Upper lobe of left lung (tissue), 4 donors: Measurements from ENCODE around the gene SNED1.

ENCODE experiments used
- CTCF ChIP-seq, 6 experiments: fragments of 450-650 bp in 4 of 6; fragments of 200-600 bp in 2 of 6; sonication (generic) in 2 of 6; IDR thresholded peaks; one replicate each; pipeline ENCODE4 v1.5.1; 2016 to 2019; ENCODE audit warnings: antibody characterized with exemption in 6 of 6
- POLR2A ChIP-seq, 4 donors: fragments of 450-650 bp; IDR thresholded peaks; one replicate each; pipeline ENCODE4 v1.5.1; 2016 to 2017; ENCODE audit warnings: antibody characterized with exemption in 4 of 4, mild to moderate bottlenecking in 2 of 4
- POLR2AphosphoS5 ChIP-seq, 2 donors: sonication (generic); formaldehyde crosslinking; IDR thresholded peaks; one replicate each; pipeline ENCODE4 v1.5.1; 2017; ENCODE audit warnings: antibody characterized with exemption in 2 of 2

- TF ChIP-seq CTCF (IDR thresholded peaks at IDR 0.05) (no peak), POLR2A (IDR thresholded peaks at IDR 0.05) (no peak), POLR2AphosphoS5 (IDR thresholded peaks at IDR 0.05) (no peak)
Measured at GRCh38 chr2:241003830-241004564, 5.6 kb downstream of the SNED1 start.
